HepG2 (cell line): Measurements from ENCODE around the gene ZBTB43. TPM values are rescaled to one million over a fixed set of nuclear protein-coding genes. Genes with fewer than 3 reads are reported as not detected.
A peak's percentile ranks its signal among the peaks of the same experiment; 100 is the strongest.

Experiments used
- ATAC-seq: fragments of 200-7000 bp; cut with Tn5 transposase; 3 replicates; pipeline ENCODE4 v1.9.1; 2020; ENCODE audit warnings: mild to moderate bottlenecking, moderate library complexity
- BruUV-seq: library from RNA; stranded (reverse); fragments of 400-500 nt; replicated peaks from 2 replicates; lab custom pipeline; 2021; lab: Mats Ljungman, UMichigan
- CTCF ChIA-PET: fragments of 300-600 bp; formaldehyde crosslinking; extraction: SDS; loops from one replicate; lab custom pipeline; 2021; ENCODE audit warnings: low total read pairs, inconsistent platforms, low intra/inter-chr PET ratio; lab: Yijun Ruan, JAX
- POLR2A ChIA-PET: fragments of 350-600 bp; sonication (Branson Sonifier 250); formaldehyde crosslinking; loops from one replicate; lab custom pipeline; 2020; ENCODE audit warnings: antibody characterized with exemption, inconsistent platforms; lab: Yijun Ruan, JAX
- DNase-seq: peaks from one replicate; pipeline ENCODE4 v3.0.0-alpha.2; 2015; ENCODE audit warnings: low spot score
- FAIRE-seq: peaks from 3 replicates; lab custom pipeline; 2011; peaks lifted over from hg19 to GRCh38; lab: Jason Lieb, UNC
- H2AFZ ChIP-seq: one replicate; pipeline ENCODE4 v1.6.1; 2011; ENCODE audit warnings: low read length, inconsistent platforms
- H3K27ac ChIP-seq: fragments of 300-600 bp; 3 replicates; pipeline ENCODE4 v1.8.0; 2011; ENCODE audit warnings: mixed run types, mild to moderate bottlenecking, mixed read lengths, low read length, inconsistent platforms; ENCODE audit not compliant: insufficient read depth; ENCODE audit errors: extremely low read length
- H3K27me3 ChIP-seq, 2 experiments: fragments of 200-600 bp in 1 of 2; 2 replicates in 1 of 2; 3 replicates in 1 of 2; pipeline versions ENCODE4 v1.6.0 to v1.8.0; 2011; ENCODE audit warnings: low read length in 2 of 2, mild to moderate bottlenecking in 2 of 2, moderate library complexity in 2 of 2, inconsistent platforms in 1 of 2; ENCODE audit not compliant: insufficient read depth in 2 of 2, control insufficient read depth in 1 of 2
- H3K36me3 ChIP-seq, 2 experiments: fragments of 200-600 bp in 1 of 2; replicated peaks in 1 of 2; 2 replicates in 1 of 2; 3 replicates in 1 of 2; pipeline versions ENCODE4 v1.5.1 to v1.8.0; 2011; ENCODE audit warnings: low read length in 2 of 2, inconsistent platforms in 1 of 2; ENCODE audit not compliant: insufficient read depth in 2 of 2, control insufficient read depth in 1 of 2
- H3K4me1 ChIP-seq: 2 replicates; pipeline ENCODE4 v1.5.1; 2012; ENCODE audit warnings: low read length, inconsistent platforms; ENCODE audit not compliant: insufficient read depth
- H3K4me2 ChIP-seq: 2 replicates; pipeline ENCODE4 v1.6.0; 2011; ENCODE audit warnings: low read depth, low read length, inconsistent platforms
- H3K4me3 ChIP-seq, 3 experiments: fragments of 200-600 bp in 1 of 3; sonication (generic), shearing (Covaris generic) in 1 of 3; replicated peaks in 1 of 3; 2 replicates each; pipeline ENCODE4 v1.5.1; 2011 to 2016; ENCODE audit warnings: low read length in 3 of 3, inconsistent platforms in 2 of 3, low read depth in 2 of 3, mild to moderate bottlenecking in 2 of 3, control low read depth in 1 of 3, mixed read lengths in 1 of 3; ENCODE audit not compliant: insufficient read depth in 1 of 3
- H3K79me2 ChIP-seq: one replicate; pipeline ENCODE4 v1.6.1; 2011; ENCODE audit warnings: low read length, inconsistent platforms; ENCODE audit not compliant: insufficient read depth
- H3K9ac ChIP-seq: 2 replicates; pipeline ENCODE4 v1.6.0; 2011; ENCODE audit warnings: mild to moderate bottlenecking, low read depth, low read length, inconsistent platforms; ENCODE audit not compliant: insufficient read depth
- H3K9me3 ChIP-seq: 2 replicates; pipeline ENCODE4 v1.5.1; 2012; ENCODE audit warnings: mild to moderate bottlenecking, low read length
- H4K20me1 ChIP-seq: 2 replicates; pipeline ENCODE4 v1.6.0; 2011; ENCODE audit warnings: inconsistent platforms, mild to moderate bottlenecking, low read length, moderate library complexity; ENCODE audit not compliant: insufficient read depth
- ATAD3A ChIP-seq: sonication (generic); formaldehyde crosslinking; IDR thresholded peaks from 2 replicates; pipeline ENCODE4 v1.4.0; 2020; ENCODE audit warnings: missing genetic modification reagents
- MAFF ChIP-seq: IDR thresholded peaks from 2 replicates; pipeline ENCODE4 v1.6.1; 2011; ENCODE audit warnings: low read depth, low read length, improper control_type of control experiment
- MAFK ChIP-seq, 2 experiments: IDR thresholded peaks in 1 of 2; conservative IDR thresholded peaks in 1 of 2; 2 replicates each; pipeline ENCODE4 v1.6.1; 2011; ENCODE audit warnings: improper control_type of control experiment in 2 of 2, low read length in 2 of 2
- MEF2D ChIP-seq: sonication (generic); formaldehyde crosslinking; IDR thresholded peaks from 2 replicates; pipeline ENCODE4 v1.5.1; 2020; ENCODE audit warnings: mild to moderate bottlenecking, missing genetic modification reagents
- NFYC ChIP-seq: IDR thresholded peaks from 2 replicates; pipeline ENCODE4 v1.6.1; 2016; ENCODE audit warnings: missing genetic modification reagents, missing compliant biosample characterization
- ZNF510 ChIP-seq: sonication (generic); formaldehyde crosslinking; IDR thresholded peaks from 2 replicates; pipeline ENCODE4 v1.4.0; 2020; ENCODE audit warnings: low read depth, mild to moderate bottlenecking, missing genetic modification reagents
- WGBS: methylation state at CpG from one replicate; pipeline ENCODE4 v1.1.6; 2017; ENCODE audit warnings: low lambda C conversion rate; 5-methylcytosine and 5-hydroxymethylcytosine counted together
- in situ Hi-C: cut with HindIII; loops from 2 replicates; pipeline ENCODE4 v1.10.0; 2017; ENCODE audit warnings: low pct_unique_long_range_greater_than_20kb; ENCODE audit not compliant: extremely low pct_ligation_motif_present
- intact Hi-C: fragments of 100-400 bp; cut with micrococcal nuclease; formaldehyde crosslinking; loops from one replicate; pipeline ENCODE4 v1.10.0; 2022; ENCODE audit not compliant: unreplicated experiment
- polyA plus RNA-seq, 8 experiments: library from polyadenylated mRNA; depleted of rRNA in 3 of 8; stranded (reverse) in 7 of 8; unstranded in 1 of 8; fragments of >200 nt; fragmentation: Illumina TruSeq in 4 of 8; extraction: Trizol in 4 of 8; gene quantifications; 2 replicates each; pipeline versions ENCODE4 v1.2.1 to v1.2.3, GENCODE V29; 2011 to 2016; ENCODE audit warnings: low read depth in 4 of 8, missing spikeins in 1 of 8, mixed read lengths in 1 of 8; ENCODE audit not compliant: insufficient read depth in 1 of 8
- total RNA-seq, 5 experiments: library from RNA; depleted of rRNA; stranded (reverse); fragments of >200 nt; fragmentation: Illumina TruSeq; extraction: Trizol; gene quantifications; 2 replicates each; pipeline ENCODE4 v1.2.3, GENCODE V29; 2016; ENCODE audit warnings: low read depth in 1 of 5

The ZBTB43 gene
- total and polyA plus RNA-seq, 2 of the 13 experiments (the other 11 are each of a cell fraction or from before 2014, with no cell fraction given): 7.1 to 31.4 TPM

DNA sequence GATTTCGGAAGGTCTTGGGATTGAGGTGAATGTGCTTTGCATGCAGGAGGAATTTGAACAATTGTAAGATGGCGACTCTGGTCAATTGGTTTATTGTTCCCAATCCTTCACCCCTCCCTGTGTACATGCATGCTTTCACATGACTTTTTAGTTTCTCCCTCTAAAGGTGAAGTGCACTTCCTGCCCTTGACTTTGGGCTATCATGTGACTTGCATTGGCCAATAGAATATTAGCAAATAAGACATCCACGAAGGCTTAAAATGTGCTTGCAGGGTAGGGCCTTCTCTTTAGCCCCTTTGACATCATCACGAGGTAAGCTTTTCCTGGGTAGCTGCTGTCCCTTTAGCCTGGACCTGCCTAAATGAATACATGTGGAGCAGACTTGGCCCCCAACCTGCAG lies 8.1 kb upstream of the ZBTB43 start:
- Histone ChIP-seq H3K4me3 (no peak overlapping the region), H3K4me1 (peaks cover 36% of the 10 kb centered on the region), H3K79me2 (no peaks in the 10 kb centered on the region), H4K20me1 (no peaks in the 10 kb centered on the region), H3K9ac (no peak overlapping the region), H3K36me3 (no peaks in the 10 kb centered on the region)
- DNase-seq: peak; percentile 17
- TF ChIP-seq NFYC (CRISPR knock-in tag) (peak; percentile 56; the same call in 1 of the 2 replicates), ZNF510 (CRISPR knock-in tag) (no peak), ATAD3A (CRISPR knock-in tag) (no peak)
- TF ChIP-seq, all 625 proteins: peak for 1
- Histone ChIP-seq H3K27ac (no peak overlapping the region), H3K4me2 (no peak overlapping the region), H3K27me3 (peaks cover 2 to 8% of the 10 kb centered on the region in 2 experiments; a peak in 3 of 5 replicates), H2AFZ (no peak overlapping the region), H3K9me3 (no peaks in the 10 kb centered on the region)
- POLR2A ChIA-PET: no interaction called here
- intact Hi-C loops (no loop called here), in situ Hi-C loops (no loop called here)
- 39% methylated on average over 4 of the region's 4 CpGs for WGBS
- FAIRE-seq: no peak
- no TSS peak for BruUV-seq
- CTCF ChIA-PET: no interaction called here
- ATAC-seq: no peak

DNA sequence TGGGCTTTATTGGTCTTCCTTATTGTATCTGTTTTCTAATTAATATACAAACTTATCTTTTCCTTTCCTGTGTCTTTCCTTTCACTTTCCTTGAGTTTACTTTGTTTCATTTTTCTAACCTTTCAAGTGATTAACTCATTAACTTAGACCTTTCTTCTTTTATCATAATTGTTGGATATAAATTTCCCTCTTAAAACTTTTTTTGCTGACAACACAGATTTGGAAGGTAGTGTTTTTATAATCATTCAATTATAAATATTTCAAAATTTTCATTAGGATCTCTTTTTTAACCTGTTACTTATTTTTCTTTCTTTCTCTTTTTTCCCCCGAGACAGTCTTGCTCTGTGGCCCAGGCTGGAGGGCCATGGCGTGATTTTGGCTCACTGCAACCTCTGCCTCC lies 6.9 kb upstream of the ZBTB43 start:
- no peak for FAIRE-seq
- Histone ChIP-seq H3K9me3 (no peaks in the 10 kb centered on the region), H3K4me3 (no peak overlapping the region), H3K27ac (no peak overlapping the region), H3K9ac (no peak overlapping the region), H2AFZ (no peak overlapping the region), H3K79me2 (no peaks in the 10 kb centered on the region), H3K4me2 (no peak overlapping the region), H3K27me3 (peaks cover 1 to 8% of the 10 kb centered on the region in 2 experiments; a peak in 3 of 5 replicates), H4K20me1 (no peaks in the 10 kb centered on the region), H3K4me1 (peaks cover 36% of the 10 kb centered on the region), H3K36me3 (no peaks in the 10 kb centered on the region)
- intact Hi-C loops (no loop called here), in situ Hi-C loops (no loop called here)
- no peak for DNase-seq
- peak; percentile 88 for TF ChIP-seq MAFF
- TF ChIP-seq MEF2D (CRISPR knock-in tag): no peak
- TF ChIP-seq MAFK (conservative IDR thresholded peaks at IDR 0.05 in 1 of 2, IDR thresholded peaks at IDR 0.05 in 1 of 2; ENCODE audit: low read length in 2 of 2): peak; percentile 83 to 97
- POLR2A ChIA-PET: no interaction called here
- BruUV-seq: no TSS peak
- 19% methylated on average over 2 of the region's 2 CpGs for WGBS
- CTCF ChIA-PET: no interaction called here
- no peak for ATAC-seq
